ENCODE results near the gene B4GALT7. TPM values are rescaled to one million over a fixed set of nuclear protein-coding genes. Genes with fewer than 3 reads are reported as not detected.

B4GALT7 gene
- total and polyA plus RNA-seq, 7 experiments from 2014 or later, result 18.8 to 42.2 (median 26.9) TPM

- intact Hi-C loops (cut with micrococcal nuclease), result loop anchor here in 1 of 2 donors (10.0 kb wide), 1 partner anchor 545 kb away; the partner anchor contains the start of gene NHP2
- Histone ChIP-seq H3K9me3 (ENCODE audit: control insufficient read depth in 2 of 3, low read length in 3 of 3) (no peaks in the 10 kb centered on the region), H3K27ac (ENCODE audit: low read depth, low read length) (no peak overlapping the region), H3K27me3 (ENCODE audit: control insufficient read depth in 2 of 2, insufficient read depth in 2 of 2, low read length in 2 of 2) (no peaks in the 10 kb centered on the region), H3K4me1 (ENCODE audit: control insufficient read depth in 2 of 2, insufficient read depth in 2 of 2, low read length in 2 of 2) (no peaks in the 10 kb centered on the region), H3K36me3 (ENCODE audit: control insufficient read depth in 2 of 3, insufficient read depth in 3 of 3, low read length in 3 of 3) (peaks cover 0 to 35% (median 0%) of the 10 kb centered on the region in 3 experiments), H3K4me3 (ENCODE audit: low read length) (no peak overlapping the region)
- Mint-ChIP-seq H3K36me3 (peaks cover 0 to 5% (median 0%) of the 10 kb centered on the region in 5 donors), H3K4me3 (no peak overlapping the region), H3K27me3 (no peaks in the 10 kb centered on the region), H3K9me3 (no peaks in the 10 kb centered on the region), H3K4me1 (peaks cover 4 to 24% (median 22%) of the 10 kb centered on the region in 7 donors), H3K27ac (peak overlapping the region in 1 of 9 donors; percentile 69)
- ChIA-PET POLR2A (interaction anchor here (1.0 kb wide), 1 partner anchor 16 kb away, joined by 4 read pairs; no protein-coding TSS in a partner anchor), CTCF (no interaction called here)
- no peak for DNase-seq
- ATAC-seq, result no peak
Measured at GRCh38 chr5:177609076-177610059, 9.4 kb downstream of the B4GALT7 start.

GRCh38 chr5:177610131-177610769 lies 10.3 kb downstream of the B4GALT7 start:
- ChIA-PET CTCF (no interaction called here), POLR2A (no interaction called here)
- Mint-ChIP-seq H3K9me3 (no peaks in the 10 kb centered on the region), H3K27ac (peak overlapping the region in 2 of 9 donors; percentile 10 to 69), H3K4me3 (no peak overlapping the region), H3K4me1 (peaks cover 2 to 24% (median 21%) of the 10 kb centered on the region in 7 donors), H3K36me3 (peaks cover 0 to 5% (median 0%) of the 10 kb centered on the region in 5 donors), H3K27me3 (no peaks in the 10 kb centered on the region)
- no peaks in the 10 kb centered on the region for H3K9me3 ChIP-seq (ENCODE audit: control insufficient read depth in 2 of 3, low read length in 3 of 3)
- peaks cover 0 to 26% (median 0%) of the 10 kb centered on the region in 3 experiments for H3K36me3 ChIP-seq (ENCODE audit: control insufficient read depth in 2 of 3, insufficient read depth in 3 of 3, low read length in 3 of 3)
- no peak overlapping the region for H3K4me3 ChIP-seq (ENCODE audit: low read length)
- DNase-seq (no peak), ATAC-seq (no peak)
- no peaks in the 10 kb centered on the region for H3K4me1 ChIP-seq (ENCODE audit: control insufficient read depth in 2 of 2, insufficient read depth in 2 of 2, low read length in 2 of 2)
- H3K27ac ChIP-seq (ENCODE audit: low read depth, low read length), result no peak overlapping the region
- intact Hi-C loops (cut with micrococcal nuclease), result no loop called here
- H3K27me3 ChIP-seq (ENCODE audit: control insufficient read depth in 2 of 2, insufficient read depth in 2 of 2, low read length in 2 of 2), result no peaks in the 10 kb centered on the region

GRCh38 chr5:177610770-177611445 lies 11.0 kb downstream of the B4GALT7 start:
- Mint-ChIP-seq H3K27ac (peak overlapping the region in 5 of 9 donors; percentile 17 to 69 (median 46)), H3K9me3 (no peaks in the 10 kb centered on the region), H3K4me1 (peaks cover 2 to 21% (median 17%) of the 10 kb centered on the region in 7 donors), H3K27me3 (no peaks in the 10 kb centered on the region), H3K4me3 (no peak overlapping the region), H3K36me3 (peaks cover 0 to 4% (median 0%) of the 10 kb centered on the region in 5 donors)
- ATAC-seq, result no peak
- Histone ChIP-seq H3K9me3 (ENCODE audit: control insufficient read depth in 2 of 3, low read length in 3 of 3) (no peaks in the 10 kb centered on the region), H3K4me3 (ENCODE audit: low read length) (no peak overlapping the region), H3K27me3 (ENCODE audit: control insufficient read depth in 2 of 2, insufficient read depth in 2 of 2, low read length in 2 of 2) (no peaks in the 10 kb centered on the region), H3K27ac (ENCODE audit: low read depth, low read length) (no peak overlapping the region), H3K4me1 (ENCODE audit: control insufficient read depth in 2 of 2, insufficient read depth in 2 of 2, low read length in 2 of 2) (no peaks in the 10 kb centered on the region), H3K36me3 (ENCODE audit: control insufficient read depth in 2 of 3, insufficient read depth in 3 of 3, low read length in 3 of 3) (peaks cover 0 to 20% (median 0%) of the 10 kb centered on the region in 3 experiments)
- ChIA-PET CTCF (no interaction called here), POLR2A (no interaction called here)
- DNase-seq, result no peak
- intact Hi-C loops (cut with micrococcal nuclease), result no loop called here

- no peaks in the 10 kb centered on the region for H3K4me1 ChIP-seq (ENCODE audit: control insufficient read depth in 2 of 2, insufficient read depth in 2 of 2, low read length in 2 of 2)
- DNase-seq (no peak), ATAC-seq (no peak)
- peaks cover 0 to 6% (median 0%) of the 10 kb centered on the region in 5 donors for H3K36me3 Mint-ChIP-seq
- peaks cover 0 to 15% (median 0%) of the 10 kb centered on the region in 3 experiments for H3K36me3 ChIP-seq (ENCODE audit: control insufficient read depth in 2 of 3, insufficient read depth in 3 of 3, low read length in 3 of 3)
- intact Hi-C loops (cut with micrococcal nuclease), result no loop called here
- H3K4me1 Mint-ChIP-seq, result peaks cover 2 to 13% (median 10%) of the 10 kb centered on the region in 7 donors
- no peak overlapping the region for H3K4me3 ChIP-seq (ENCODE audit: low read length)
- no peaks in the 10 kb centered on the region for H3K9me3 Mint-ChIP-seq
- ChIA-PET CTCF (no interaction called here), POLR2A (no interaction called here)
- no peaks in the 10 kb centered on the region for H3K27me3 Mint-ChIP-seq
- no peaks in the 10 kb centered on the region for H3K9me3 ChIP-seq (ENCODE audit: control insufficient read depth in 2 of 3, low read length in 3 of 3)
- no peak overlapping the region for H3K27ac ChIP-seq (ENCODE audit: low read depth, low read length)
- no peak overlapping the region for H3K4me3 Mint-ChIP-seq
- no peaks in the 10 kb centered on the region for H3K27me3 ChIP-seq (ENCODE audit: control insufficient read depth in 2 of 2, insufficient read depth in 2 of 2, low read length in 2 of 2)
- peak overlapping the region in 7 of 9 donors; percentile 8 to 68 (median 45) for H3K27ac Mint-ChIP-seq
Measured at GRCh38 chr5:177611446-177612214, 11.7 kb downstream of the B4GALT7 start.

GRCh38 chr5:177612215-177612673 lies 12.3 kb downstream of the B4GALT7 start:
- peaks cover 0 to 7% (median 4%) of the 10 kb centered on the region in 7 donors for H3K4me1 Mint-ChIP-seq
- ATAC-seq, result no peak
- ChIA-PET CTCF (no interaction called here), POLR2A (no interaction called here)
- no peak for DNase-seq
- no peaks in the 10 kb centered on the region for H3K27me3 Mint-ChIP-seq
- Histone ChIP-seq H3K9me3 (ENCODE audit: control insufficient read depth in 2 of 3, low read length in 3 of 3) (no peaks in the 10 kb centered on the region), H3K36me3 (ENCODE audit: control insufficient read depth in 2 of 3, insufficient read depth in 3 of 3, low read length in 3 of 3) (peaks cover 0 to 15% (median 0%) of the 10 kb centered on the region in 3 experiments), H3K27me3 (ENCODE audit: control insufficient read depth in 2 of 2, insufficient read depth in 2 of 2, low read length in 2 of 2) (no peaks in the 10 kb centered on the region), H3K4me1 (ENCODE audit: control insufficient read depth in 2 of 2, insufficient read depth in 2 of 2, low read length in 2 of 2) (no peaks in the 10 kb centered on the region), H3K27ac (ENCODE audit: low read depth, low read length) (no peak overlapping the region), H3K4me3 (ENCODE audit: low read length) (no peak overlapping the region)
- no peaks in the 10 kb centered on the region for H3K9me3 Mint-ChIP-seq
- peak overlapping the region in 7 of 9 donors; percentile 8 to 68 (median 44) for H3K27ac Mint-ChIP-seq
- H3K36me3 Mint-ChIP-seq, result peaks cover 0 to 6% (median 0%) of the 10 kb centered on the region in 5 donors
- no peak overlapping the region for H3K4me3 Mint-ChIP-seq
- intact Hi-C loops (cut with micrococcal nuclease), result no loop called here

GRCh38 chr5:177620560-177620959 lies 20.6 kb downstream of the B4GALT7 start:
- ATAC-seq, result no peak
- H3K36me3 ChIP-seq (ENCODE audit: control insufficient read depth in 2 of 3, insufficient read depth in 3 of 3, low read length in 3 of 3), result peaks cover 0 to 32% (median 15%) of the 10 kb centered on the region in 3 experiments
- no peaks in the 10 kb centered on the region for H3K4me1 ChIP-seq (ENCODE audit: control insufficient read depth in 2 of 2, insufficient read depth in 2 of 2, low read length in 2 of 2)

More at GRCh38 chr5:177620560-177620959, 20.6 kb downstream of the B4GALT7 start:
- Mint-ChIP-seq H3K4me3 (no peak overlapping the region), H3K36me3 (peaks cover 7 to 71% (median 35%) of the 10 kb centered on the region in 5 donors), H3K9me3 (peaks cover 0 to 1% (median 0%) of the 10 kb centered on the region in 11 donors), H3K27me3 (no peaks in the 10 kb centered on the region), H3K4me1 (no peaks in the 10 kb centered on the region), H3K27ac (no peak overlapping the region)
- CTCF ChIA-PET, result no interaction called here
- Histone ChIP-seq H3K9me3 (ENCODE audit: control insufficient read depth in 2 of 3, low read length in 3 of 3) (no peaks in the 10 kb centered on the region), H3K4me3 (ENCODE audit: low read length) (no peak overlapping the region), H3K27me3 (ENCODE audit: control insufficient read depth in 2 of 2, insufficient read depth in 2 of 2, low read length in 2 of 2) (no peaks in the 10 kb centered on the region), H3K27ac (ENCODE audit: low read depth, low read length) (no peak overlapping the region)
- intact Hi-C loops (cut with micrococcal nuclease), result no loop called here
- no peak for DNase-seq
- POLR2A ChIA-PET, result no interaction called here
